ENCODE data around the gene CASP10. TPM values are rescaled to one million over a fixed set of nuclear protein-coding genes. Genes with fewer than 3 reads are reported as not detected.

The CASP10 gene
- total and polyA plus RNA-seq, 2 of the 13 experiments (the other 11 are each of a cell fraction or from before 2014, with no cell fraction given), result 22.2 to 23.8 TPM

GRCh38 chr2:201208563-201209252 lies 25.8 kb downstream of the CASP10 start:
- Histone ChIP-seq H3K9me3 (ENCODE audit: low read length) (no peaks in the 10 kb centered on the region), H3K36me3 (replicated peaks in 1 of 2; ENCODE audit: control insufficient read depth in 1 of 2, insufficient read depth in 2 of 2, low read length in 2 of 2) (peaks cover 21 to 34% of the 10 kb centered on the region in 2 experiments), H3K4me2 (ENCODE audit: low read depth, low read length) (no peak overlapping the region), H2AFZ (ENCODE audit: low read length) (no peak overlapping the region), H3K79me2 (ENCODE audit: insufficient read depth, low read length) (no peaks in the 10 kb centered on the region), H3K9ac (ENCODE audit: insufficient read depth, low read depth, low read length) (no peak overlapping the region), H3K27me3 (ENCODE audit: control insufficient read depth in 1 of 2, insufficient read depth in 2 of 2, low read length in 2 of 2) (no peaks in the 10 kb centered on the region), H3K4me1 (ENCODE audit: insufficient read depth, low read length) (peaks cover 39% of the 10 kb centered on the region), H3K4me3 (replicated peaks in 1 of 3; ENCODE audit: insufficient read depth in 1 of 3, low read depth in 2 of 3, low read length in 3 of 3) (no peak overlapping the region), H4K20me1 (ENCODE audit: insufficient read depth, low read length) (no peaks in the 10 kb centered on the region), H3K27ac (ENCODE audit: extremely low read length, insufficient read depth, low read length) (peak overlapping the region; percentile 23)
- ChIA-PET CTCF (ENCODE audit: low intra/inter-chr PET ratio, low total read pairs) (no interaction called here), POLR2A (interaction anchor here (0.6 to 1.1 kb wide), 3 partner anchors 23 to 25 kb away, joined by 3 to 4 read pairs (median 3); no protein-coding TSS in a partner anchor)
- WGBS (ENCODE audit: low lambda C conversion rate), result 93% methylated on average over 12 of the region's 12 CpGs
- intact Hi-C loops (cut with micrococcal nuclease; ENCODE audit: unreplicated experiment), result no loop called here
- no peak for DNase-seq (ENCODE audit: low spot score)
- no peak for ATAC-seq
- in situ Hi-C loops (cut with HindIII; ENCODE audit: extremely low pct_ligation_motif_present, low pct_unique_long_range_greater_than_20kb), result no loop called here
- FAIRE-seq, result no peak
- peak; percentile 9; the same call in 1 of the 2 replicates for TF ChIP-seq HNF4A (CRISPR knock-in tag; IDR thresholded peaks at IDR 0.05)
- no peak for TF ChIP-seq REPIN1 (CRISPR knock-in tag; IDR thresholded peaks at IDR 0.05; ENCODE audit: borderline replicate concordance, low read depth)
- TF ChIP-seq ZNF280D (CRISPR knock-in tag; IDR thresholded peaks at IDR 0.05), result 0 out of 2 replicates have a peak, but pooled peaks have one; percentile 21
- TF ChIP-seq MTERF4 (CRISPR knock-in tag; IDR thresholded peaks at IDR 0.05), result no peak
- TF ChIP-seq, protein P1, sequence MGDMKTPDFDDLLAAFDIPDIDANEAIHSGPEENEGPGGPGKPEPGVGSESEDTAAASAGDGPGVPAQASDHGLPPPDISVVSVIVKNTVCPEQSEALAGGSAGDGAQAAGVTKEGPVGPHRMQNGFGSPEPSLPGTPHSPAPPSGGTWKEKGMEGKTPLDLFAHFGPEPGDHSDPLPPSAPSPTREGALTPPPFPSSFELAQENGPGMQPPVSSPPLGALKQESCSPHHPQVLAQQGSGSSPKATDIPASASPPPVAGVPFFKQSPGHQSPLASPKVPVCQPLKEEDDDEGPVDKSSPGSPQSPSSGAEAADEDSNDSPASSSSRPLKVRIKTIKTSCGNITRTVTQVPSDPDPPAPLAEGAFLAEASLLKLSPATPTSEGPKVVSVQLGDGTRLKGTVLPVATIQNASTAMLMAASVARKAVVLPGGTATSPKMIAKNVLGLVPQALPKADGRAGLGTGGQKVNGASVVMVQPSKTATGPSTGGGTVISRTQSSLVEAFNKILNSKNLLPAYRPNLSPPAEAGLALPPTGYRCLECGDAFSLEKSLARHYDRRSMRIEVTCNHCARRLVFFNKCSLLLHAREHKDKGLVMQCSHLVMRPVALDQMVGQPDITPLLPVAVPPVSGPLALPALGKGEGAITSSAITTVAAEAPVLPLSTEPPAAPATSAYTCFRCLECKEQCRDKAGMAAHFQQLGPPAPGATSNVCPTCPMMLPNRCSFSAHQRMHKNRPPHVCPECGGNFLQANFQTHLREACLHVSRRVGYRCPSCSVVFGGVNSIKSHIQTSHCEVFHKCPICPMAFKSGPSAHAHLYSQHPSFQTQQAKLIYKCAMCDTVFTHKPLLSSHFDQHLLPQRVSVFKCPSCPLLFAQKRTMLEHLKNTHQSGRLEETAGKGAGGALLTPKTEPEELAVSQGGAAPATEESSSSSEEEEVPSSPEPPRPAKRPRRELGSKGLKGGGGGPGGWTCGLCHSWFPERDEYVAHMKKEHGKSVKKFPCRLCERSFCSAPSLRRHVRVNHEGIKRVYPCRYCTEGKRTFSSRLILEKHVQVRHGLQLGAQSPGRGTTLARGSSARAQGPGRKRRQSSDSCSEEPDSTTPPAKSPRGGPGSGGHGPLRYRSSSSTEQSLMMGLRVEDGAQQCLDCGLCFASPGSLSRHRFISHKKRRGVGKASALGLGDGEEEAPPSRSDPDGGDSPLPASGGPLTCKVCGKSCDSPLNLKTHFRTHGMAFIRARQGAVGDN (CRISPR knock-in tag; IDR thresholded peaks at IDR 0.05), result peak; percentile 26; the same call in 1 of the 2 replicates
- no peak for TF ChIP-seq HNF1B (CRISPR knock-in tag; IDR thresholded peaks at IDR 0.05)
- TF ChIP-seq ZNF121 (CRISPR knock-in tag; IDR thresholded peaks at IDR 0.05), result peak; percentile 76
- peak; percentile 50; the same call in 1 of the 2 replicates for TF ChIP-seq ZBTB38 (CRISPR knock-in tag; IDR thresholded peaks at IDR 0.05)
- BruUV-seq (replicated peaks), result no TSS peak

All from HepG2 (cell line).